ENCODE results near the gene SEC22C. TPM values are rescaled to one million over a fixed set of nuclear protein-coding genes. Genes with fewer than 3 reads are reported as not detected.
A peak's percentile ranks its signal among the peaks of the same experiment; 100 is the strongest.

Gene SEC22C
- total and polyA plus RNA-seq, 2 of the 13 experiments (the other 11 are each of a cell fraction or from before 2014, with no cell fraction given): 20.0 to 40.0 TPM

- TF ChIP-seq CHCHD3 (CRISPR knock-in tag; IDR thresholded peaks at IDR 0.05): no peak
- TF ChIP-seq, protein P1, sequence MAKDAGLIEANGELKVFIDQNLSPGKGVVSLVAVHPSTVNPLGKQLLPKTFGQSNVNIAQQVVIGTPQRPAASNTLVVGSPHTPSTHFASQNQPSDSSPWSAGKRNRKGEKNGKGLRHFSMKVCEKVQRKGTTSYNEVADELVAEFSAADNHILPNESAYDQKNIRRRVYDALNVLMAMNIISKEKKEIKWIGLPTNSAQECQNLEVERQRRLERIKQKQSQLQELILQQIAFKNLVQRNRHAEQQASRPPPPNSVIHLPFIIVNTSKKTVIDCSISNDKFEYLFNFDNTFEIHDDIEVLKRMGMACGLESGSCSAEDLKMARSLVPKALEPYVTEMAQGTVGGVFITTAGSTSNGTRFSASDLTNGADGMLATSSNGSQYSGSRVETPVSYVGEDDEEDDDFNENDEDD (CRISPR knock-in tag; IDR thresholded peaks at IDR 0.05; ENCODE audit: borderline replicate concordance): peak; percentile 63
- TF ChIP-seq ZNF230 (CRISPR knock-in tag; IDR thresholded peaks at IDR 0.05): peak; percentile 77; the same call in 1 of the 2 replicates
- TF ChIP-seq, protein P2, sequence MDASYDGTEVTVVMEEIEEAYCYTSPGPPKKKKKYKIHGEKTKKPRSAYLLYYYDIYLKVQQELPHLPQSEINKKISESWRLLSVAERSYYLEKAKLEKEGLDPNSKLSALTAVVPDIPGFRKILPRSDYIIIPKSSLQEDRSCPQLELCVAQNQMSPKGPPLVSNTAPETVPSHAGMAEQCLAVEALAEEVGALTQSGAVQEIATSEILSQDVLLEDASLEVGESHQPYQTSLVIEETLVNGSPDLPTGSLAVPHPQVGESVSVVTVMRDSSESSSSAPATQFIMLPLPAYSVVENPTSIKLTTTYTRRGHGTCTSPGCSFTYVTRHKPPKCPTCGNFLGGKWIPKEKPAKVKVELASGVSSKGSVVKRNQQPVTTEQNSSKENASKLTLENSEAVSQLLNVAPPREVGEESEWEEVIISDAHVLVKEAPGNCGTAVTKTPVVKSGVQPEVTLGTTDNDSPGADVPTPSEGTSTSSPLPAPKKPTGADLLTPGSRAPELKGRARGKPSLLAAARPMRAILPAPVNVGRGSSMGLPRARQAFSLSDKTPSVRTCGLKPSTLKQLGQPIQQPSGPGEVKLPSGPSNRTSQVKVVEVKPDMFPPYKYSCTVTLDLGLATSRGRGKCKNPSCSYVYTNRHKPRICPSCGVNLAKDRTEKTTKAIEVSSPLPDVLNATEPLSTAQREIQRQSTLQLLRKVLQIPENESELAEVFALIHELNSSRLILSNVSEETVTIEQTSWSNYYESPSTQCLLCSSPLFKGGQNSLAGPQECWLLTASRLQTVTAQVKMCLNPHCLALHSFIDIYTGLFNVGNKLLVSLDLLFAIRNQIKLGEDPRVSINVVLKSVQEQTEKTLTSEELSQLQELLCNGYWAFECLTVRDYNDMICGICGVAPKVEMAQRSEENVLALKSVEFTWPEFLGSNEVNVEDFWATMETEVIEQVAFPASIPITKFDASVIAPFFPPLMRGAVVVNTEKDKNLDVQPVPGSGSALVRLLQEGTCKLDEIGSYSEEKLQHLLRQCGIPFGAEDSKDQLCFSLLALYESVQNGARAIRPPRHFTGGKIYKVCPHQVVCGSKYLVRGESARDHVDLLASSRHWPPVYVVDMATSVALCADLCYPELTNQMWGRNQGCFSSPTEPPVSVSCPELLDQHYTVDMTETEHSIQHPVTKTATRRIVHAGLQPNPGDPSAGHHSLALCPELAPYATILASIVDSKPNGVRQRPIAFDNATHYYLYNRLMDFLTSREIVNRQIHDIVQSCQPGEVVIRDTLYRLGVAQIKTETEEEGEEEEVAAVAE (CRISPR knock-in tag; IDR thresholded peaks at IDR 0.05; ENCODE audit: borderline replicate concordance): peak; percentile 15; the same call in 1 of the 2 replicates
- no peak for TF ChIP-seq ZNF12 (CRISPR knock-in tag; IDR thresholded peaks at IDR 0.05)
- peak; percentile 88 for TF ChIP-seq SALL1 (CRISPR knock-in tag; IDR thresholded peaks at IDR 0.05)
- no peak for TF ChIP-seq HMGA1 (CRISPR knock-in tag; conservative IDR thresholded peaks at IDR 0.05)
- no peak for TF ChIP-seq SUZ12 (IDR thresholded peaks at IDR 0.05; ENCODE audit: low read depth, low read length)
- no peak for TF ChIP-seq ZKSCAN8 (CRISPR knock-in tag; IDR thresholded peaks at IDR 0.05; ENCODE audit: borderline replicate concordance)
- TF ChIP-seq TRAFD1 (CRISPR knock-in tag; IDR thresholded peaks at IDR 0.05; ENCODE audit: borderline replicate concordance): no peak; the same call in 1 of the 2 replicates
- TF ChIP-seq SOX6 (IDR thresholded peaks at IDR 0.05): no peak
- TF ChIP-seq SOX6 (CRISPR knock-in tag; IDR thresholded peaks at IDR 0.05): peak; percentile 64
- TF ChIP-seq TRIM24 (CRISPR knock-in tag; IDR thresholded peaks at IDR 0.05): no peak
- TF ChIP-seq, protein P3, sequence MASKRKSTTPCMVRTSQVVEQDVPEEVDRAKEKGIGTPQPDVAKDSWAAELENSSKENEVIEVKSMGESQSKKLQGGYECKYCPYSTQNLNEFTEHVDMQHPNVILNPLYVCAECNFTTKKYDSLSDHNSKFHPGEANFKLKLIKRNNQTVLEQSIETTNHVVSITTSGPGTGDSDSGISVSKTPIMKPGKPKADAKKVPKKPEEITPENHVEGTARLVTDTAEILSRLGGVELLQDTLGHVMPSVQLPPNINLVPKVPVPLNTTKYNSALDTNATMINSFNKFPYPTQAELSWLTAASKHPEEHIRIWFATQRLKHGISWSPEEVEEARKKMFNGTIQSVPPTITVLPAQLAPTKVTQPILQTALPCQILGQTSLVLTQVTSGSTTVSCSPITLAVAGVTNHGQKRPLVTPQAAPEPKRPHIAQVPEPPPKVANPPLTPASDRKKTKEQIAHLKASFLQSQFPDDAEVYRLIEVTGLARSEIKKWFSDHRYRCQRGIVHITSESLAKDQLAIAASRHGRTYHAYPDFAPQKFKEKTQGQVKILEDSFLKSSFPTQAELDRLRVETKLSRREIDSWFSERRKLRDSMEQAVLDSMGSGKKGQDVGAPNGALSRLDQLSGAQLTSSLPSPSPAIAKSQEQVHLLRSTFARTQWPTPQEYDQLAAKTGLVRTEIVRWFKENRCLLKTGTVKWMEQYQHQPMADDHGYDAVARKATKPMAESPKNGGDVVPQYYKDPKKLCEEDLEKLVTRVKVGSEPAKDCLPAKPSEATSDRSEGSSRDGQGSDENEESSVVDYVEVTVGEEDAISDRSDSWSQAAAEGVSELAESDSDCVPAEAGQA (IDR thresholded peaks at IDR 0.05; ENCODE audit: low read depth): no peak
- TF ChIP-seq, protein P3 (CRISPR knock-in tag; IDR thresholded peaks at IDR 0.05; ENCODE audit: borderline replicate concordance): no peak
- TF ChIP-seq FOXA1 (IDR thresholded peaks at IDR 0.05): no peak
- TF ChIP-seq FOXA1 (CRISPR knock-in tag; IDR thresholded peaks at IDR 0.05): no peak
These were observed 18.6 kb upstream of the SEC22C start, which contains the start of gene NKTR (continued) for GRCh38 chr3:42600111-42600957.

Measured in HepG2 (cell line).